Liver (tissue), 3 donors: ENCODE data around the gene VEZF1.

Experiments used
- GABPA ChIP-seq, 2 donors: IDR thresholded peaks in 1 of 2; conservative IDR thresholded peaks in 1 of 2; 2 replicates each; pipeline ENCODE4 v1.6.1; 2016; ENCODE audit warnings: antibody characterized with exemption in 2 of 2, mild to moderate bottlenecking in 1 of 2, moderate library complexity in 1 of 2
- HNF4G ChIP-seq: IDR thresholded peaks from 2 replicates; pipeline ENCODE4 v1.6.1; 2016; ENCODE audit warnings: antibody characterized with exemption
- JUND ChIP-seq, 2 donors: IDR thresholded peaks; 2 replicates each; pipeline ENCODE4 v1.6.1; 2016; ENCODE audit warnings: antibody characterized with exemption in 2 of 2
- TAF1 ChIP-seq: conservative IDR thresholded peaks from 2 replicates; pipeline ENCODE4 v1.6.1; 2016; ENCODE audit warnings: antibody characterized with exemption, mild to moderate bottlenecking
- TF ChIP-seq, protein P1 (sequence below): IDR thresholded peaks from 2 replicates; pipeline ENCODE4 v1.6.1; 2016; ENCODE audit warnings: antibody characterized with exemption, mild to moderate bottlenecking
- TF ChIP-seq, protein P2 (sequence below): fragments of 150-350 bp; IDR thresholded peaks from 2 replicates; pipeline ENCODE4 v1.5.1; 2017; ENCODE audit warnings: improper control_type of control experiment, low read depth, low read length; ENCODE audit not compliant: missing input control
- TF ChIP-seq, protein P3 (sequence below): IDR thresholded peaks from 2 replicates; pipeline ENCODE4 v1.6.1; 2016; ENCODE audit warnings: antibody characterized with exemption
- donor health status: healthy.
- donor health status: healthy.

DNA sequence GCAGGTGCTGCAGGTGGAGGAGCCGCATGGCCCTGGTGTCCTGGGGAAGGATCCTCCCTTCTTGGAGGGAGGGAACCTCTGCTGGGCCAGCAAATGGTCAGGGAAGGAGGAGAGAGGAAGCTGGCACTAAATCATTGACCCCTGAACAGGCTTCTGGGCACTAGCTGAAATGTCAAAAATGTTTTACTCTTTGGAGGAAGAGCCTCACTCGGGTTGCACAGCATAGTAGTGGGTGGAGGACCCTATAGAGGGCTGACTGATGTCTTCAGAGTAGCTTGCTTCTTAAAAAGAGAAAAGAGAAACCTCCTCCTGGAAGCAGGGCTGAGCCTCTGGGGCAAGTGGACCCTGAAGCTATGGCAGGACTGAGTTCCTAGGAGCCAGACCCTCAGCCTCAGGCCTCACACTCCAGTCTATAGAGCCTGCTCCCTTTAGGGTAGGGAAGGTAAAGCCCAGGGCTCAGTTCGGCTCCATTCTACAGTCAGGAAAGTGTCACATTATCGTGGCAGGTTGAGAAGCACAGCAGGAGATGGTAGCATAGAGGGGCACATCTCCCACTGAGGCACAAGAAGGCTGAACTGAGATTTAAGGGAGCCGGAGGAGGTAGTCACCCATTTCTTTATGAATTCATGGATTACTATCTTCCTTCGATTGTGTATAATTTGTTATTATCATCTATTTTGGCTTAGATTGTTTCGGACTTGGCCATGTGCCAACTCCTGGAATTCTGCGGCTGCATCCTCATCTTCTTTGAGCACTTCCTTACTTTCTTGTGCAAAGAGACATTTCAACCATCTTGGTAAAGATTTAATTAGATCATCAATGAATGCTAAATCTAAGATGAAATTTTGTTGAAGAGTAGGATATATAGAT, 25.5 kb downstream of the VEZF1 start:
- TF ChIP-seq, protein P1, sequence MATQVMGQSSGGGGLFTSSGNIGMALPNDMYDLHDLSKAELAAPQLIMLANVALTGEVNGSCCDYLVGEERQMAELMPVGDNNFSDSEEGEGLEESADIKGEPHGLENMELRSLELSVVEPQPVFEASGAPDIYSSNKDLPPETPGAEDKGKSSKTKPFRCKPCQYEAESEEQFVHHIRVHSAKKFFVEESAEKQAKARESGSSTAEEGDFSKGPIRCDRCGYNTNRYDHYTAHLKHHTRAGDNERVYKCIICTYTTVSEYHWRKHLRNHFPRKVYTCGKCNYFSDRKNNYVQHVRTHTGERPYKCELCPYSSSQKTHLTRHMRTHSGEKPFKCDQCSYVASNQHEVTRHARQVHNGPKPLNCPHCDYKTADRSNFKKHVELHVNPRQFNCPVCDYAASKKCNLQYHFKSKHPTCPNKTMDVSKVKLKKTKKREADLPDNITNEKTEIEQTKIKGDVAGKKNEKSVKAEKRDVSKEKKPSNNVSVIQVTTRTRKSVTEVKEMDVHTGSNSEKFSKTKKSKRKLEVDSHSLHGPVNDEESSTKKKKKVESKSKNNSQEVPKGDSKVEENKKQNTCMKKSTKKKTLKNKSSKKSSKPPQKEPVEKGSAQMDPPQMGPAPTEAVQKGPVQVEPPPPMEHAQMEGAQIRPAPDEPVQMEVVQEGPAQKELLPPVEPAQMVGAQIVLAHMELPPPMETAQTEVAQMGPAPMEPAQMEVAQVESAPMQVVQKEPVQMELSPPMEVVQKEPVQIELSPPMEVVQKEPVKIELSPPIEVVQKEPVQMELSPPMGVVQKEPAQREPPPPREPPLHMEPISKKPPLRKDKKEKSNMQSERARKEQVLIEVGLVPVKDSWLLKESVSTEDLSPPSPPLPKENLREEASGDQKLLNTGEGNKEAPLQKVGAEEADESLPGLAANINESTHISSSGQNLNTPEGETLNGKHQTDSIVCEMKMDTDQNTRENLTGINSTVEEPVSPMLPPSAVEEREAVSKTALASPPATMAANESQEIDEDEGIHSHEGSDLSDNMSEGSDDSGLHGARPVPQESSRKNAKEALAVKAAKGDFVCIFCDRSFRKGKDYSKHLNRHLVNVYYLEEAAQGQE = no peak
- TF ChIP-seq TAF1 (no peak), GABPA (IDR thresholded peaks at IDR 0.05 in 1 of 2, conservative IDR thresholded peaks at IDR 0.05 in 1 of 2) (no peak), JUND (IDR thresholded peaks at IDR 0.05) (no peak), HNF4G (no peak)
- TF ChIP-seq, protein P2, sequence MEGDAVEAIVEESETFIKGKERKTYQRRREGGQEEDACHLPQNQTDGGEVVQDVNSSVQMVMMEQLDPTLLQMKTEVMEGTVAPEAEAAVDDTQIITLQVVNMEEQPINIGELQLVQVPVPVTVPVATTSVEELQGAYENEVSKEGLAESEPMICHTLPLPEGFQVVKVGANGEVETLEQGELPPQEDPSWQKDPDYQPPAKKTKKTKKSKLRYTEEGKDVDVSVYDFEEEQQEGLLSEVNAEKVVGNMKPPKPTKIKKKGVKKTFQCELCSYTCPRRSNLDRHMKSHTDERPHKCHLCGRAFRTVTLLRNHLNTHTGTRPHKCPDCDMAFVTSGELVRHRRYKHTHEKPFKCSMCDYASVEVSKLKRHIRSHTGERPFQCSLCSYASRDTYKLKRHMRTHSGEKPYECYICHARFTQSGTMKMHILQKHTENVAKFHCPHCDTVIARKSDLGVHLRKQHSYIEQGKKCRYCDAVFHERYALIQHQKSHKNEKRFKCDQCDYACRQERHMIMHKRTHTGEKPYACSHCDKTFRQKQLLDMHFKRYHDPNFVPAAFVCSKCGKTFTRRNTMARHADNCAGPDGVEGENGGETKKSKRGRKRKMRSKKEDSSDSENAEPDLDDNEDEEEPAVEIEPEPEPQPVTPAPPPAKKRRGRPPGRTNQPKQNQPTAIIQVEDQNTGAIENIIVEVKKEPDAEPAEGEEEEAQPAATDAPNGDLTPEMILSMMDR = no peak
- TF ChIP-seq, protein P3, sequence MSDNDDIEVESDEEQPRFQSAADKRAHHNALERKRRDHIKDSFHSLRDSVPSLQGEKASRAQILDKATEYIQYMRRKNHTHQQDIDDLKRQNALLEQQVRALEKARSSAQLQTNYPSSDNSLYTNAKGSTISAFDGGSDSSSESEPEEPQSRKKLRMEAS = no peak
